GM19025 (cell line): ENCODE data around the gene GNG2.
A peak's percentile ranks its signal among the peaks of the same experiment; 100 is the strongest.

ENCODE experiments used
- ATAC-seq: cut with Tn5 transposase; IDR thresholded peaks from one replicate; pipeline ENCODE4 v1.9.1; 2021; ENCODE audit warnings: mild to moderate bottlenecking, low read depth, moderate library complexity; ENCODE audit not compliant: unreplicated experiment

Gene GNG2

DNA sequence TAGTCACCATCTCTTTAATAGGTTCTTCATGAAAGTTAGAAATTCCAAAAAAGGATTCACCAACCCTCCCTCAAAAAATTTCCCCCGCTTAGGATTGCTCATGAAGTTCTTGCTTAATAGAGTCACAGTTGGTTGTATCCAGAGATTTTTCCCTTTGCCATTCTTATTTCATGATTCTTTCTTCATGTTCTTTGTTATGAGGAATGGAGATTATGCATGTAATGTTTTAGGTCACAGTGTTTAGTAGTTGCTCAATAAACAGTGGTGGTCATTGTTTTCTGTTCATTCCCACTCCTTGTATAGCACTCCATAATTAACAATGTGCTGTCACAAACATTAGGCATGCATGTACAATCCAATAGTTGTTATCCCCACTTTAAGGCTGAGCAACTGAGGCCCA is 77.7 kb downstream of the GNG2 start:
- no peak for ATAC-seq

GRCh38 chr14:51938821-51939220 is 78.4 kb downstream of the GNG2 start:
- ATAC-seq: no peak

DNA sequence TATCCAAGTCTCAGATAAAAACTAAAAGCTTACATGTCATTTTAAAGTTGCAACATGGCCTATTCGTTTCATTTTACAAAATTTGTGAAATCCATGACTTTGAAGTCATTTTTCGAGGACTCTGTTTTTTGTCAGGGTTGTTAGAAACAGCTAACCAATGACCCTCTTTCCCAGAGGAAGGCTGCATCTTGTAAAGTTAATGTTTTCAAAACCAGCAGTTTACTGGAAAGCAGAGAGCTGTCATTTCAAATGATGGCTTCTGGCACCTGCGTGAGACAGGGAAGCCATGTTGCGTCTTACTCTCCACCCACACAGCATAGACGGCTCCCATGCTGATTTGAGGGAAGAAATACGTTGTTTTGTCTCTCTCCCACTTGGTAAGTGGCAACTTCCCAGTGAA is 78.8 kb downstream of the GNG2 start:
- no peak for ATAC-seq

- peak; percentile 58 for ATAC-seq
Measured at GRCh38 chr14:51939755-51940301, 79.4 kb downstream of the GNG2 start.

DNA sequence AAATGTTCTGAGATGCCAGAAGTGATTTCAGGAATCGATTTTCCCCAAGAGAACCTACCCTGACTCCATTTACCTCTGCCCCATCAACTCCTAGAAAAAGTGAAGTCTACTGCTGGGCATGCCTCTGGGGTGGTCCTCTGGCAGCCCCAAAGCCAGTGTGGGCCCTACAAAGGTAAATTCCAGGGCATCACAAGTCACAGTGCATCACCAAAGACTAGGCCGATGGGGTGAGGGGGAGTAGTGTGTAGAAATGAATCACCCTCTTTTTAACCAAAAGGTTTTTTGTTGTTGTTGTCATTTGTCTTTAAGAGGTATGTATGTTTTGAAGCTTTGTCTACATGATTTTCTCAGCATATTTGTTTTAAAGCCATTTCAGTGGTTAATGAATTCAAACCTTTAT is 82.6 kb downstream of the GNG2 start:
- no peak for ATAC-seq

DNA sequence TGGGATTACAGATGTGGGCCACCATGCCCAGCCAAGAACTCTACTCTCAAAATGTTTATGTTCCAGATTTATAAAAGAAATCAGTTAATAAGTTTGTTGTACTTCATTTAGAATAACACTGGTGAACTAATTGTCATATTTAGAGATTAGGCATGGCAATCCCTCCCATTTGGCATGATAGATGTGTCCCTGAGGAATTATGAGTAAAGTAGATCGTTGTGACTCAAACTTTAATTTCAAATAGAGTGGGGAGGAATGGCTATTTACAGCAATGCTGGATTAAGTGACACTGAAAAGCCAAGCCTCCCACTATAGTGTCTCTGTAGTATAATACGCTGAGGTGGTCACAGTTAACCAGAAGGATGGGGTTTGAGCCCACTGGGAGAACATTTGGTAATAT is 89.6 kb downstream of the GNG2 start:
- no peak for ATAC-seq

GRCh38 chr14:51951656-51952055 is 91.2 kb downstream of the GNG2 start:
- no peak for ATAC-seq

GRCh38 chr14:51954031-51954430 is 93.6 kb downstream of the GNG2 start:
- no peak for ATAC-seq

GRCh38 chr14:51954657-51955056 is 94.2 kb downstream of the GNG2 start:
- no peak for ATAC-seq

GRCh38 chr14:51957950-51958349 is 97.5 kb downstream of the GNG2 start:
- no peak for ATAC-seq

GRCh38 chr14:51959928-51960327 is 99.5 kb downstream of the GNG2 start:
- ATAC-seq: no peak

- ATAC-seq: no peak
Measured at GRCh38 chr14:51960866-51961265, 100.5 kb downstream of the GNG2 start.

DNA sequence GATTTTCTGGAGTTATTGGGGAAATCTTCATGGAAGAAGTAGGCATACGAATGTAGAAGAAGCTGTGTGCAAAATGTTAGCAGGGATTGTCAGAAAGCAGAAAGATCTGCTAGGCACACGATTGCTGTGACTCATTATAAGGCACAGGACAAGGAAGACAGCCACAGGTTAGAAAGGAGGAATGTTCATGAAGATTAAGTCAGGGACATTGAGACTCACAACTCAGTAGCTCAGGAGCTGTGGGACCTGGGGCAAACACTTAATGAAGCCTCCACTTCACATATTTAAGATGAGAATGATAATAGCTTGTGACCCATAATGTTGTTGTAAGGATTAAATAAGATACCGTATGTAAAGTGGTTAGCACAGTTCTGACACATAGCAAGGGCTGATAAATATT is 102.3 kb downstream of the GNG2 start:
- ATAC-seq: no peak

DNA sequence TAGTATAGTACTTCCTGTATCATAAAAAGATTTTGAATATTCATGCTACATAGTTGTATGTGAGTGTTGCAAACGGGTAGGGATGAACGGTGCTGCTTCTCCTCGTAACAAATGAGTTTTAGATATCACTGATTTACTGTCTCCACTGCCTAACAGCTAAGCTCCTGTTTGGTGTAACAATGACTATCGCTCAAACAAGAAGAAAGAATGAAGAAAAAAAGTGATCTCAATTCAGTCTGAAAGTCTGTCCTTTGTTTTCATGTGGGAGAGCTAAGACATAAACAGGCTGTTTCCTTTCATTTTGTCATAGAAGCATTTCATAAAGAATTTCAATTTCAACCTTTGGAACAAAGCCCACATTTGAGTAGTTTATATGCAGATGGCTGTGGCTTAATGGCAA is 102.9 kb downstream of the GNG2 start:
- no peak for ATAC-seq

GRCh38 chr14:51967521-51967920 is 107.1 kb downstream of the GNG2 start:
- ATAC-seq: no peak

- ATAC-seq: no peak
Measured at GRCh38 chr14:51969852-51970540, 109.6 kb downstream of the GNG2 start.

DNA sequence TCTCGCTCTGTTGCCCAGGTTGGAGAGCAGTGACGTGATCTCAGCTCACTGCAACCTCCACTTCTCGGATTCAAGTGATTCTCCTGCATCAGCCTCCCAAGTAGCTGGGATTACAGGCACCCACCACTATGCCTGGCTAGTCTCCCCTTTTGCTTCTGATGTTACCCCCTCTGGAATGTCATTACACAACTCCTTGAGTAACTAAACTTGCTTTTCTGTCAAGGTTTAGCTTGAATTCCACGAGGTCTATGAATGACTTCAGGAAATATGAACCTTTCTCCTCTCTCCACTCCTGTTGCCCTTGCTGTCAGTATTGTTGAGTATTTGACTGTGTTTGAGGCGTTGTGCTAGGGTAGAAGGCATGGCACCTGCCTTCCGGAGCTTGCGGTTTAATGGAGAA is 112.2 kb downstream of the GNG2 start:
- no peak for ATAC-seq

DNA sequence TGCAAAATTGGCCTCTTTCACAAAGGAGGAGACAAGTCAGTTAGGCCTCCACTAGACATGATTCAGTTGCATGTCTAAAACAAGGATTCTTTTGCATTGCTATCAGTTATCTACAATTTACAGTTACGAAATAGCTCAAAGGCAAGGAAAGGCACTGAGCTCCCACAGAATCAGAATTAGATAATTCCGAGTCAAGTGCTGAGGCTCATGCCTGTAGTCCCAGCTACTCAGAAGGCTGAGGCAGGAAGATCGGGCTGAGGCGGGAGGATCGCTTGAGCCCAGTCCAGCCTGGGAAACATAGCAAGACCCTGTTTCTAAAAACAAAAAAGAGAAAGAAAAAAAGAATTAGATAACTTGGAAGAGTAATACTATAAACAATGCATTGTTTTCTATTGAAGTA is 116.7 kb downstream of the GNG2 start:
- ATAC-seq: no peak

DNA sequence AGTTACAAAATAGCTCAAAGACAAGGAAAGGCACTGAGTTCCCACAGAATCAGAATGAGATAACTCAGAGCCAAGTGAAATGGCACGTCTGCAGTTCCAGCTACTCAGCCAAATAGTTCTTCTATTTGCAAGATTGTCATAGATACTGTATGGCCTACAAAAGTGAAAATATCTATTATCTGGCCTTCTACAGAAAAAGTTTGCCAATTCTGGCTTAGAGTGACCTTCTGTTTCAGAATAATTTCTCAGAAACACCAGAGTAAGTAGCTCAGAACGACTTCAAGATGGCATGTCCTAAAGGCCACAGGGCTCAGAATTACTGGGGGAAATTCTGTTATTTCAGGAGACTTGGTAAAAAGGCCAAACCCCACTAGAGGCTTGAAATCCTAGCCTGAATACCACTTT is 118.3 kb downstream of the GNG2 start:
- no peak for ATAC-seq

DNA sequence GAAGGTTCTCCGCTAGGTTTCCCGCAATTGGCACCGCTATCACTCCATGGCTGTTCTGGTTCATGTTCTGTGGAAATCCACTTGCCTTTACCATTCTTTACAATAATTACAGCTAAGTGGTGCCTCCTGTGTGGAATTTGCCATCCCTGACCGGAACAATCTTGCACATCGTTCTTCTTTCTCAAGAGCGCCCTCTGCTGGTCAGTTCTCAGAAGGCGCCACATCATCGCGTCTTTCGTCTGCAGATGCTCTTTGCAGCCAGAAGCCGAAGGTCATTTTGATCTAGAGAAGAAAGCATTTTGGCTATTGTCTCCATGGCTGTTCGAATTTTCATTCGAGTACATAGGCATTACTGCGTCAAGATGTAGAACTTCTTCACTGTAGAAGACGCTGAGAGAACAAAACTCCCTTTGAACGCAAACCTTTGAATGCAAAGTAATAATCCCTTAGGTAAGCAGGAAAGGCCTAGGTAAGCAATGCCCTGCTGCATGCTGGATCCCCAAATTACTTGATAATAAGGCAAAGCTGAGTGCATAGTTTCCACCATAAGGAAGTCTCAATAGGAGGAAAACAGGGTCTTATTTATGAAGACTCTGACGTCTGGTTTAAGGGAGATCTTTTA is 118.8 kb downstream of the GNG2 start:
- ATAC-seq: peak; percentile 41

DNA sequence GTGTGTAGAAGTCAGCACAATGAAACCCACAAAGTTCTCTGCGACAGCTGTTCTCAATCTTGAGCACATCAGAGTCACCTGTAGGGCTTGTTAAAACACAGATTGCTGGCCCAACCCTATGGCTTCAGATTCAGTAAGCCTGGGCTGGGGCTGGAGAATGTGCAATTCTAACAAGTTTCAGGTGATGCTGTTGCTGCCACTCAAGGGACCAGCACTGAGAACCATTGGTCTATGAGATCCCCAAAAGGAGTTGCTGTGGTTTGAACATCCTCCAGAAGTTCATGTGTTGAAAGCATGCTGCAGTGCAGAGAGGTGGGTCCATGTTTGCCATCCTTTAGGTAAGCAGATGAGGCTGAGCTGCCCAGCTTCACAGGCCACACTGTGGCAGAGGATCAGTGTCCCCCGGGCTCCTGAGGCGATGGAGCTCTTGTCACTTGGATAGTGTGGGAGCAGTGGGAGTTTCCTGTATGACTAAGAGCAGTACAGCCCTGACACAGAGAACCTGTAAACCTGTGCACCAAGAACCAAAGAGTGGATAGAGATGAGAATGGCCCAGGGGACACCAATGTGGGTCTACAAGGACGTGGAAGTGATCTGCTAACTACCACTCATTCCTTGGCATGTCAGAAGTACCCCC is 120.9 kb downstream of the GNG2 start:
- peak; percentile 68 for ATAC-seq

DNA sequence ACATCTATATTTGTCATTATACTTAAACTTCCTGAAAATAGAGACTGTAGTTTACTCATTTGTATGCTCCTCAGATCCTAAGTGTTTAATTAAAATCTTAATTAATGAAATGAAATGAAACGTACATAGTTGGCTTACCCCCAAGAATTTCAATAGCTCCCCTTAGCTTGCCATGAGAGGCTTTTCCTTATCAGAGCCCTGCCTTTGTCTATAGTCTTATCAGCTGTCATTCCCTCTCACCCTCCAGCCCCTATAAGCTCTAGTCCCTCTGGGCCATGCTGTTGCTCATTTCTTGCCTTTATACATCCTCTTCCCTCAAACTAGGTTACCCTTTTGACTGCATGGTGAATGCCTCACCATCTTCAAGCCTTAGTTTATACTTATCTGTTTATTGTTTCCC is 127.8 kb downstream of the GNG2 start:
- no peak for ATAC-seq
